Pancreas (tissue), 10 donors: ENCODE measurements around the gene FBXO41. TPM values are rescaled to one million over a fixed set of nuclear protein-coding genes. Genes with fewer than 3 reads are reported as not detected.

Experiments used
- ATAC-seq, 4 donors: fragments of 200-7000 bp; cut with Tn5 transposase; one replicate each; pipeline versions ENCODE4 v1.8.0 to v1.9.1; 2020; ENCODE audit warnings: mild to moderate bottlenecking in 4 of 4, moderate library complexity in 4 of 4
- DNase-seq, 6 donors: peaks; one replicate each; pipeline ENCODE4 v3.0.0-alpha.2; 2020
- FAIRE-seq: peaks from 2 replicates; lab custom pipeline; 2012; peaks lifted over from hg19 to GRCh38; lab: Jason Lieb, UNC
- H3K27ac ChIP-seq, 4 donors: fragments of 200-600 bp; sonication (generic); 1 replicate in 3 of 4; 2 replicates in 1 of 4; pipeline versions ENCODE4 v1.5.0 to v1.8.0; 2020
- H3K27me3 ChIP-seq, 4 donors: fragments of 200-600 bp; one replicate each; pipeline ENCODE4 v1.8.0; 2021
- H3K36me3 ChIP-seq, 3 donors: fragments of 200-600 bp; sonication (generic) in 1 of 3; one replicate each; pipeline versions ENCODE4 v1.5.0 to v1.8.0; 2020 to 2021
- H3K4me1 ChIP-seq, 3 donors: fragments of 200-600 bp; one replicate each; pipeline ENCODE4 v1.8.0; 2021
- H3K4me3 ChIP-seq, 4 donors: fragments of 200-600 bp; sonication (generic) in 2 of 4; one replicate each; pipeline versions ENCODE4 v1.5.0 to v1.8.0; 2020 to 2021
- H3K9me3 ChIP-seq, 4 donors: fragments of 200-600 bp; one replicate each; pipeline ENCODE4 v1.8.0; 2021
- CTCF ChIP-seq, 4 donors: fragments of 200-600 bp; sonication (generic) in 3 of 4; IDR thresholded peaks; one replicate each; pipeline versions ENCODE4 v1.5.0 to v1.8.0; 2021; ENCODE audit warnings: antibody characterized with exemption in 4 of 4
- WGBS, 2 donors: extraction: QIAGEN DNeasy Blood & Tissue Kit; methylation state at CpG; one replicate each; pipeline ENCODE4 v1.1.7; 2013; 5-methylcytosine and 5-hydroxymethylcytosine counted together
- intact Hi-C, 3 donors: fragments of 100-400 bp; cut with DNase I; formaldehyde crosslinking; loops; one replicate each; pipeline versions ENCODE4 v1.11.1 to v1.14.2; 2022
- polyA plus RNA-seq, 2 donors: library from polyadenylated mRNA; stranded (reverse); fragments of 200-250 nt; gene quantifications; one replicate each; pipeline ENCODE4 v1.2.3, GENCODE V29; 2013
- total RNA-seq, 6 donors: library from RNA; stranded (reverse); fragmentation: NEBNext Ultra II Directional in 4 of 6; extraction: Animal tissue kit (Norgen Biotek cat#: 25700) in 4 of 6; gene quantifications; one replicate each; pipeline versions ENCODE4 v1.2.1 to v1.2.4, GENCODE V29; 2021 to 2023
- donor health status: healthy with polysubstance abuse.
- donor health status: DM: no; HTN: no; CAD: no; lungs with moderate emphysema.
- donor health status: DM: no; HTN: no; CAD: no.
- donor health status: control.
- donor health status: control.
- donor health status: Bipolar disorder and iron deficiency.
- donor health status: DM: yes; HTN: yes; CAD: no.
- donor health status: DM: no; HTN: no; CAD: no.
- donor health status: DM: no; HTN: no; CAD: no.
- donor health status: DM: yes; HTN: yes; CAD: no.

The FBXO41 gene
- total and polyA plus RNA-seq, 8 donors, result 2.2 to 6.9 (median 3.4) TPM

DNA sequence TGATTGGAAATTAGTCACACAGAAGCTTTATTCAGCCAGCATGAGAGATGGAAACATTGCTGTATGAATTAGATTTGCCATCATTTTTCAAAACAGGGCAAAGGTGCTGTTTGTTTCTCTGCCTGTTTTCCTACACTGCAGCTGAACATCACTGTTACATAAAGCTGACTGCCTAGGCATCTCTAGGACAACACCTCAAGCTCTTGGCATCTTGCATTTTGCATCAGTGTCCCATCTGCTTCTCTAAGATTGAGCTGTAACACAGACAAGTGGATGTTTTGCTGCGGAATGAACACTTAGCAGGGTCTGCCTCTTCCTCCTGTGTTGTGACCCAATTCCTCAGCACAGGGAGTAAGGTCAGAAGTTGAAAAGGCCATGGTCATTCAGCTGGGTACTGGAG lies 45.3 kb downstream of the FBXO41 start:
- H3K4me3 ChIP-seq, result no peak overlapping the region
- no peak for TF ChIP-seq CTCF (IDR thresholded peaks at IDR 0.05)
- 81 to 87% methylated on average over 1 of the region's 1 CpG for WGBS, 2 donors
- ATAC-seq (no peak), DNase-seq (no peak), FAIRE-seq (no peak)
- peaks cover 0 to 5% (median 0%) of the 10 kb centered on the region in 3 donors for H3K36me3 ChIP-seq
- no peaks in the 10 kb centered on the region for H3K27me3 ChIP-seq
- H3K9me3 ChIP-seq, result no peaks in the 10 kb centered on the region
- peaks cover 0 to 12% (median 8%) of the 10 kb centered on the region in 3 donors for H3K4me1 ChIP-seq
- no peak overlapping the region for H3K27ac ChIP-seq
- intact Hi-C loops, result no loop called here

- Histone ChIP-seq H3K4me3 (no peak overlapping the region), H3K9me3 (no peaks in the 10 kb centered on the region), H3K27ac (no peak overlapping the region), H3K27me3 (no peaks in the 10 kb centered on the region), H3K4me1 (peaks cover 0 to 12% (median 8%) of the 10 kb centered on the region in 3 donors), H3K36me3 (peaks cover 0 to 2% (median 0%) of the 10 kb centered on the region in 3 donors)
- DNase-seq (no peak), FAIRE-seq (no peak), ATAC-seq (no peak)
- no peak for TF ChIP-seq CTCF (IDR thresholded peaks at IDR 0.05)
- intact Hi-C loops, result no loop called here
- WGBS, 2 donors, result 77 to 87% methylated on average over 3 of the region's 3 CpGs
These were observed 46.1 kb downstream of the FBXO41 start for GRCh38 chr2:73238149-73238548.

DNA sequence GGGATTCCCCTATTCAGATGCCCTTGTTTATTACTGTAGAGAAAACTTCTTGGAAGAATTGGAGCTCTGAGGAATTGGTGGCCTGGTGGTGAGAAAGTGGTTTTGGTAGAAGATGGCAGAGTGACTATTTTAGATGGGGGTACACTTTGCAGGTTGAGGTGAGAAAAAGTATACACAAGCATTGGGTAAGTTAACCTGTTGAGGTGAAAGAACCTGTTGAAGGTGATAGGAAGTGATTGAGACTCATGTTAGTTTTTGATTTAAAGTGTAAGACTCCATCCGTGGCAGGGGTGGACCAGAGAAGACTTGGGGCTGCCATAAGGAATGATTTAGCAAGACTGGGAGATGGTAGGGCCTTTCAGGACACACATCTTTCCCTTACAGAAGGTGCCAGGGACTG lies 47.1 kb downstream of the FBXO41 start:
- Histone ChIP-seq H3K9me3 (no peaks in the 10 kb centered on the region), H3K27me3 (no peaks in the 10 kb centered on the region), H3K27ac (no peak overlapping the region), H3K36me3 (no peaks in the 10 kb centered on the region), H3K4me3 (no peak overlapping the region), H3K4me1 (peaks cover 0 to 15% (median 8%) of the 10 kb centered on the region in 3 donors)
- 54 to 61% methylated on average over 1 of the region's 1 CpG for WGBS, 2 donors
- FAIRE-seq, result no peak
- TF ChIP-seq CTCF (IDR thresholded peaks at IDR 0.05), result no peak
- ATAC-seq, result no peak
- peak in 1 of 6 donors; percentile 3 for DNase-seq
- intact Hi-C loops, result no loop called here

DNA sequence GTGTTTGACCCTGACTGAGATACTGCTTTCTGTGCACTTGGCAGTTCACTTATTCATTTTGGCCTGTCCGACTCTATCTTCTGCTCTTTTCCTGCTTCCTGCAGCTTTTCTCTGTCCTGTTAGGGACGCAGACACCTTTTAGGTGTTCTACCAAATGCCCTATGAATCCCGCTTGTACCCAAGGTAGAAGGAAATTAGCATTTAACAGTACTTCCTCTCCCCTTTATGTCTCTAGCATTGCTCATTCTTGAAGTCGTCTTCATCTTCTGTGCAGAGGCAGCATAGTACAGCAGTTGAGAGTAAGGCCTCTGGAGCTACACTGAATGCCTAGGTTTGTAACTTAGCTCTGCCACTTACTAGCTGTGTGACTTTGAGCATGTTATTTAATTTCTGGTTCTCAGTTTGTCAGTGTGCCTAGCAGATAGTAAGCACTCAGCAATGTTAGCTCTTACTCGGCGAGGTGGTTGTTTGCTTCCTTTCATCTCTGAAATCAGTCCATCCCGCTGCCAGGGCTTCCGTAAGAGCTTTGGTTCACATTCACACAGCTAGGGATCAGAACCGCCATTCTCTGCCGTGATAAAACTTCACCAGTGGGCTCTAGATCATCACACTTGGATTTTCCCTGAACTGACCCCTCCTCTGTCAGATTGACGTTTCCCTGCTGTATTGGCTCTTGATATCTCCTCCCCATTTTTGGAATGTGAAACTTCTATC lies 48.8 kb downstream of the FBXO41 start:
- Histone ChIP-seq H3K36me3 (no peaks in the 10 kb centered on the region), H3K9me3 (no peaks in the 10 kb centered on the region), H3K4me1 (peaks cover 0 to 15% (median 8%) of the 10 kb centered on the region in 3 donors), H3K4me3 (peak overlapping the region; percentile 86 to 95 (median 94)), H3K27me3 (no peaks in the 10 kb centered on the region), H3K27ac (no peak overlapping the region)
- intact Hi-C loops, result no loop called here
- ATAC-seq, result no peak
- WGBS, 2 donors, result 47 to 54% methylated on average over 11 of the region's 11 CpGs
- DNase-seq, result no peak
- TF ChIP-seq CTCF (IDR thresholded peaks at IDR 0.05), result no peak
- FAIRE-seq, result no peak
